GM19240 (cell line): ENCODE measurements around the gene GADD45G.

Source experiments
- DNase-seq: peaks from one replicate; pipeline ENCODE4 v3.0.0; 2011; ENCODE audit warnings: low spot score; ENCODE audit not compliant: insufficient read length

The GADD45G gene

GRCh38 chr9:89629081-89629976 is 24.5 kb downstream of the GADD45G start:
- no peak for DNase-seq

- DNase-seq, result no peak
Measured at GRCh38 chr9:89630508-89630907, 25.7 kb downstream of the GADD45G start.

GRCh38 chr9:89631384-89631783 is 26.6 kb downstream of the GADD45G start:
- DNase-seq, result no peak

- no peak for DNase-seq
Measured at GRCh38 chr9:89632192-89632733, 27.5 kb downstream of the GADD45G start.

- no peak for DNase-seq
Measured at GRCh38 chr9:89632736-89633135, 27.9 kb downstream of the GADD45G start.

GRCh38 chr9:89633404-89633803 is 28.6 kb downstream of the GADD45G start:
- DNase-seq, result no peak

GRCh38 chr9:89633920-89634319 is 29.1 kb downstream of the GADD45G start:
- no peak for DNase-seq

GRCh38 chr9:89634995-89635742 is 30.4 kb downstream of the GADD45G start:
- DNase-seq, result no peak

GRCh38 chr9:89635816-89636215 is 31.0 kb downstream of the GADD45G start:
- no peak for DNase-seq

GRCh38 chr9:89637787-89638186 is 33.0 kb downstream of the GADD45G start:
- DNase-seq, result no peak

- DNase-seq, result no peak
Measured at GRCh38 chr9:89638359-89638758, 33.5 kb downstream of the GADD45G start.

GRCh38 chr9:89638893-89639292 is 34.1 kb downstream of the GADD45G start:
- DNase-seq, result no peak

GRCh38 chr9:89639367-89639795 is 34.6 kb downstream of the GADD45G start:
- no peak for DNase-seq

- no peak for DNase-seq
Measured at GRCh38 chr9:89639961-89640360, 35.1 kb downstream of the GADD45G start.

- DNase-seq, result no peak
Measured at GRCh38 chr9:89640361-89640760, 35.5 kb downstream of the GADD45G start.

- DNase-seq, result no peak
Measured at GRCh38 chr9:89640801-89641200, 36.0 kb downstream of the GADD45G start.

GRCh38 chr9:89641980-89642379 is 37.2 kb downstream of the GADD45G start:
- DNase-seq, result no peak

- DNase-seq, result no peak
Measured at GRCh38 chr9:89642789-89643188, 38.0 kb downstream of the GADD45G start.

GRCh38 chr9:89646189-89646939 is 41.6 kb downstream of the GADD45G start:
- no peak for DNase-seq

GRCh38 chr9:89647366-89648128 is 42.7 kb downstream of the GADD45G start:
- DNase-seq, result no peak
